HEK293 (cell line): ENCODE data around the gene CASP8.

Source experiments
- CTCF ChIA-PET: fragments of 350-600 bp; formaldehyde crosslinking; extraction: SDS; loops from one replicate; lab custom pipeline; 2021; ENCODE audit warnings: antibody characterized with exemption; lab: Yijun Ruan, JAX
- POLR2A ChIA-PET: fragments of 300-600 bp; formaldehyde crosslinking; extraction: SDS; loops from one replicate; lab custom pipeline; 2020; ENCODE audit warnings: antibody characterized with exemption, inconsistent platforms; lab: Yijun Ruan, JAX
- H3K27ac ChIP-seq: fragments of 200-500 bp; sonication (Bioruptor generic); 2 replicates; pipeline ENCODE4 v1.5.1; 2014; ENCODE audit warnings: low read depth, low read length, control low read depth, inconsistent platforms; ENCODE audit errors: extremely low read depth
- H3K36me3 ChIP-seq, 2 experiments: fragments of 200-500 bp in 1 of 2; sonication (Bioruptor generic) in 1 of 2; 1 replicate in 1 of 2; 2 replicates in 1 of 2; pipeline ENCODE4 v1.5.1; 2014 to 2017; ENCODE audit warnings: inconsistent platforms in 2 of 2, low read length in 2 of 2; ENCODE audit not compliant: control insufficient read depth in 2 of 2, insufficient read depth in 1 of 2
- H3K4me1 ChIP-seq: fragments of 200-500 bp; sonication (Bioruptor generic); 2 replicates; pipeline ENCODE4 v1.5.1; 2014; ENCODE audit warnings: mild to moderate bottlenecking, low read length, inconsistent platforms; ENCODE audit not compliant: control insufficient read depth, insufficient read depth
- H3K4me3 ChIP-seq: 2 replicates; pipeline ENCODE4 v1.5.1; 2011; ENCODE audit warnings: low read depth, mild to moderate bottlenecking, control low read depth, low read length, moderate library complexity
- H3K9me3 ChIP-seq: fragments of 200-500 bp; sonication (Bioruptor generic); 2 replicates; pipeline ENCODE4 v1.5.1; 2014; ENCODE audit warnings: low read depth, low read length, inconsistent platforms; ENCODE audit not compliant: control insufficient read depth, insufficient read depth
- GLIS2 ChIP-seq: fragments of 450-650 bp; formaldehyde crosslinking; IDR thresholded peaks from 2 replicates; pipeline ENCODE4 v1.5.1; 2016; ENCODE audit warnings: missing biosample characterization, missing genetic modification characterization
- SP2 ChIP-seq: fragments of 450-650 bp; formaldehyde crosslinking; IDR thresholded peaks from 2 replicates; pipeline ENCODE4 v1.5.1; 2016; ENCODE audit warnings: missing biosample characterization, missing genetic modification characterization
- SP7 ChIP-seq: fragments of 450-650 bp; formaldehyde crosslinking; IDR thresholded peaks from 2 replicates; pipeline ENCODE4 v1.5.1; 2016; ENCODE audit warnings: missing biosample characterization, missing genetic modification characterization
- TSHZ1 ChIP-seq: fragments of 450-650 bp; formaldehyde crosslinking; IDR thresholded peaks from 2 replicates; pipeline ENCODE4 v1.5.1; 2016; ENCODE audit warnings: missing biosample characterization, missing genetic modification characterization, borderline replicate concordance
- ZFHX2 ChIP-seq: fragments of 450-650 bp; formaldehyde crosslinking; conservative IDR thresholded peaks from 2 replicates; pipeline ENCODE4 v1.5.1; 2016; ENCODE audit warnings: missing biosample characterization, missing genetic modification characterization
- ZNF10 ChIP-seq: fragments of 450-650 bp; formaldehyde crosslinking; IDR thresholded peaks from 2 replicates; pipeline ENCODE4 v1.5.1; 2017; ENCODE audit warnings: missing biosample characterization, missing genetic modification characterization
- ZNF114 ChIP-seq: fragments of 450-650 bp; formaldehyde crosslinking; IDR thresholded peaks from 2 replicates; pipeline ENCODE4 v1.5.0; 2017; ENCODE audit warnings: missing biosample characterization, missing genetic modification characterization
- ZNF211 ChIP-seq: fragments of 450-650 bp; formaldehyde crosslinking; IDR thresholded peaks from 2 replicates; pipeline ENCODE4 v1.5.1; 2016; ENCODE audit warnings: low read depth, missing biosample characterization, missing genetic modification characterization
- ZNF366 ChIP-seq: fragments of 450-650 bp; formaldehyde crosslinking; conservative IDR thresholded peaks from 2 replicates; pipeline ENCODE4 v1.5.1; 2016; ENCODE audit warnings: missing biosample characterization, missing genetic modification characterization
- ZNF416 ChIP-seq: fragments of 450-650 bp; formaldehyde crosslinking; IDR thresholded peaks from 2 replicates; pipeline ENCODE4 v1.5.1; 2016; ENCODE audit warnings: missing biosample characterization, missing genetic modification characterization
- ZNF529 ChIP-seq: fragments of 450-650 bp; formaldehyde crosslinking; IDR thresholded peaks from 2 replicates; pipeline ENCODE4 v1.5.1; 2017; ENCODE audit warnings: missing genetic modification characterization, missing biosample characterization; ENCODE audit not compliant: insufficient replicate concordance
- ZNF558 ChIP-seq: fragments of 450-650 bp; formaldehyde crosslinking; IDR thresholded peaks from 2 replicates; pipeline ENCODE4 v1.5.1; 2016; ENCODE audit warnings: missing biosample characterization, missing genetic modification characterization
- ZNF560 ChIP-seq: fragments of 450-650 bp; formaldehyde crosslinking; IDR thresholded peaks from 2 replicates; pipeline ENCODE4 v1.5.1; 2017; ENCODE audit warnings: missing biosample characterization, missing genetic modification characterization, borderline replicate concordance
- ZNF571 ChIP-seq: fragments of 450-650 bp; formaldehyde crosslinking; IDR thresholded peaks from 2 replicates; pipeline ENCODE4 v1.5.0; 2017; ENCODE audit warnings: missing biosample characterization, missing genetic modification characterization
- ZNF645 ChIP-seq: fragments of 450-650 bp; formaldehyde crosslinking; IDR thresholded peaks from 2 replicates; pipeline ENCODE4; 2016; ENCODE audit warnings: missing biosample characterization, missing genetic modification characterization
- ZNF704 ChIP-seq: fragments of 450-650 bp; formaldehyde crosslinking; IDR thresholded peaks from 2 replicates; pipeline ENCODE4 v1.5.1; 2016; ENCODE audit warnings: missing biosample characterization, missing genetic modification characterization

CASP8 gene

GRCh38 chr2:201223089-201224073, 37.0 kb upstream of the CASP8 start:
- Histone ChIP-seq H3K4me1 (peaks cover 6% of the 10 kb centered on the region), H3K4me3 (no peak overlapping the region), H3K9me3 (no peaks in the 10 kb centered on the region), H3K27ac (no peak overlapping the region), H3K36me3 (peaks cover 0 to 10% of the 10 kb centered on the region in 2 experiments; a peak in 2 of 3 replicates)
- ChIA-PET POLR2A (interaction anchor here (0.7 kb wide), 1 partner anchor 440 kb away, joined by 5 read pairs; no protein-coding TSS in a partner anchor), CTCF (interaction anchor here (0.8 to 1.8 kb wide), 3 partner anchors 9 to 191 kb away, joined by 3 to 12 read pairs (median 4); no protein-coding TSS in a partner anchor)
- TF ChIP-seq SP2: no peak
- no peak for TF ChIP-seq ZNF10 (tag by site-specific recombination)

GRCh38 chr2:201228271-201228911, 31.9 kb upstream of the CASP8 start:
- no peak for TF ChIP-seq ZNF571 (tag by site-specific recombination)
- no peak for TF ChIP-seq ZNF10 (tag by site-specific recombination)
- no peak for TF ChIP-seq SP7 (tag by site-specific recombination)
- no peak for TF ChIP-seq ZNF211 (tag by site-specific recombination)
- no peak for TF ChIP-seq ZNF560 (tag by site-specific recombination)
- TF ChIP-seq ZNF645 (tag by site-specific recombination): no peak
- no peak for TF ChIP-seq ZNF114 (tag by site-specific recombination)
- no peak for TF ChIP-seq ZNF529
- no peak for TF ChIP-seq ZNF558 (tag by site-specific recombination)
- TF ChIP-seq TSHZ1 (tag by site-specific recombination): no peak
- no peak for TF ChIP-seq ZNF416 (tag by site-specific recombination)
- no peak for TF ChIP-seq ZNF704 (tag by site-specific recombination)
- no peak for TF ChIP-seq ZNF366 (tag by site-specific recombination)
- no peak for TF ChIP-seq GLIS2
- no peak for TF ChIP-seq ZFHX2
- TF ChIP-seq SP2: no peak
- H3K36me3 ChIP-seq: no peaks in the 10 kb centered on the region
- CTCF ChIA-PET: interaction anchor here (1.3 kb wide), 1 partner anchor 45 kb away, joined by 4 read pairs; the partner anchor contains the start of gene CASP10
- no peak overlapping the region for H3K4me3 ChIP-seq
- POLR2A ChIA-PET: no interaction called here
- no peak overlapping the region for H3K27ac ChIP-seq
- no peaks in the 10 kb centered on the region for H3K4me1 ChIP-seq
- H3K9me3 ChIP-seq: no peaks in the 10 kb centered on the region
